GM19372 (cell line): Measurements from ENCODE around the gene USP35.

Source experiments
- ATAC-seq: cut with Tn5 transposase; IDR thresholded peaks from one replicate; pipeline ENCODE4 v1.9.1; 2021; ENCODE audit warnings: mild to moderate bottlenecking, low read depth, moderate library complexity; ENCODE audit not compliant: unreplicated experiment

USP35 gene, protein sequence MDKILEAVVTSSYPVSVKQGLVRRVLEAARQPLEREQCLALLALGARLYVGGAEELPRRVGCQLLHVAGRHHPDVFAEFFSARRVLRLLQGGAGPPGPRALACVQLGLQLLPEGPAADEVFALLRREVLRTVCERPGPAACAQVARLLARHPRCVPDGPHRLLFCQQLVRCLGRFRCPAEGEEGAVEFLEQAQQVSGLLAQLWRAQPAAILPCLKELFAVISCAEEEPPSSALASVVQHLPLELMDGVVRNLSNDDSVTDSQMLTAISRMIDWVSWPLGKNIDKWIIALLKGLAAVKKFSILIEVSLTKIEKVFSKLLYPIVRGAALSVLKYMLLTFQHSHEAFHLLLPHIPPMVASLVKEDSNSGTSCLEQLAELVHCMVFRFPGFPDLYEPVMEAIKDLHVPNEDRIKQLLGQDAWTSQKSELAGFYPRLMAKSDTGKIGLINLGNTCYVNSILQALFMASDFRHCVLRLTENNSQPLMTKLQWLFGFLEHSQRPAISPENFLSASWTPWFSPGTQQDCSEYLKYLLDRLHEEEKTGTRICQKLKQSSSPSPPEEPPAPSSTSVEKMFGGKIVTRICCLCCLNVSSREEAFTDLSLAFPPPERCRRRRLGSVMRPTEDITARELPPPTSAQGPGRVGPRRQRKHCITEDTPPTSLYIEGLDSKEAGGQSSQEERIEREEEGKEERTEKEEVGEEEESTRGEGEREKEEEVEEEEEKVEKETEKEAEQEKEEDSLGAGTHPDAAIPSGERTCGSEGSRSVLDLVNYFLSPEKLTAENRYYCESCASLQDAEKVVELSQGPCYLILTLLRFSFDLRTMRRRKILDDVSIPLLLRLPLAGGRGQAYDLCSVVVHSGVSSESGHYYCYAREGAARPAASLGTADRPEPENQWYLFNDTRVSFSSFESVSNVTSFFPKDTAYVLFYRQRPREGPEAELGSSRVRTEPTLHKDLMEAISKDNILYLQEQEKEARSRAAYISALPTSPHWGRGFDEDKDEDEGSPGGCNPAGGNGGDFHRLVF

DNA sequence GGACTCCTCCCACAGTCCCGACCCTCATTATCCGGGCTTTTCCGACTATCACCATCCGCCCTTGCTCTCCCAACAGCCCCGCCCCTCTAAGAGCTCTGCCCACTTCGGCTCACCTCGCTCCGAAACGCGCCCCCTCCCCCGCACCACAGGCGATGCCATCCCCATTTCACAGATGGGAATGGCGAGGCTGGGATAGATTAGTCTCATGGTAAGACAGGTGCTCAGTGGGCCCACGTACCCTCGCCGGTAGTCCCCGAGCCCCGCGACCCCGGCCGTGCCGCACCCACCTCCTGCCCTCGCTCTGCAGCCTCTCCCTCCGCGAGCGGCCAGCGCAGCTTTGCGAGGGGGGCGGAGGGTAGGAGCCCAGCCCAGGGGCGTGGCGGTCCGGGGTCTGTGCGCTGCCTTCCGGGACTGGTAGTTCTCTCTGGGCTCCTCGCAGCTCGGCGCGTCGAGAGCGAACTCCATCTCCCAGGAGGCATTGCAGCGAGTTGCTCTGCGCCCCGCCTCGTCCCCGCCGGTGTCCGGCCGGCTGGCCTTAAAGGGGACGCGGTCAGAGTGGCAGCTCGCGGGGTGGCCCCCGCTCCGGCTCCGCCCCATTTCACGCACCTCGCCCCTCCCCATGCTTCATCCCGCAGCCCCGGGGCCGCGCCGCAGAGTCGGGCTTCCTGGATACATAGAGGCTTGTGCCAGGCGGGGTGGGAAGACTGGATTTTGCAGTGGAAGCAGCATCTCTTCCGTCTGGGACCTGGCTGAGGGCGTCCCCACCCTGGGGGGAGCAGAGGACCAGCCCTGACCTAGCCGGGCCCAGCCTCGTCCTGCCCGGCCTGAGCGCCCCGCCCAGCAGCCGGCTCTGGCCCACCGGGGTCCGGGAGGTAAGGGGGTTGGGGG is at the start of gene USP35, which contains the start of gene KCTD21:
Gene USP35 (plus strand): TSS at position 634 of the 888 bp plus-strand sequence. CDS start 7,327 bp downstream, outside the sequence.
Gene KCTD21 (minus strand): TSS at position 341 of the 888 bp plus-strand sequence. CDS start 14,072 bp downstream, outside the sequence.
- ATAC-seq: peak; percentile 94

DNA sequence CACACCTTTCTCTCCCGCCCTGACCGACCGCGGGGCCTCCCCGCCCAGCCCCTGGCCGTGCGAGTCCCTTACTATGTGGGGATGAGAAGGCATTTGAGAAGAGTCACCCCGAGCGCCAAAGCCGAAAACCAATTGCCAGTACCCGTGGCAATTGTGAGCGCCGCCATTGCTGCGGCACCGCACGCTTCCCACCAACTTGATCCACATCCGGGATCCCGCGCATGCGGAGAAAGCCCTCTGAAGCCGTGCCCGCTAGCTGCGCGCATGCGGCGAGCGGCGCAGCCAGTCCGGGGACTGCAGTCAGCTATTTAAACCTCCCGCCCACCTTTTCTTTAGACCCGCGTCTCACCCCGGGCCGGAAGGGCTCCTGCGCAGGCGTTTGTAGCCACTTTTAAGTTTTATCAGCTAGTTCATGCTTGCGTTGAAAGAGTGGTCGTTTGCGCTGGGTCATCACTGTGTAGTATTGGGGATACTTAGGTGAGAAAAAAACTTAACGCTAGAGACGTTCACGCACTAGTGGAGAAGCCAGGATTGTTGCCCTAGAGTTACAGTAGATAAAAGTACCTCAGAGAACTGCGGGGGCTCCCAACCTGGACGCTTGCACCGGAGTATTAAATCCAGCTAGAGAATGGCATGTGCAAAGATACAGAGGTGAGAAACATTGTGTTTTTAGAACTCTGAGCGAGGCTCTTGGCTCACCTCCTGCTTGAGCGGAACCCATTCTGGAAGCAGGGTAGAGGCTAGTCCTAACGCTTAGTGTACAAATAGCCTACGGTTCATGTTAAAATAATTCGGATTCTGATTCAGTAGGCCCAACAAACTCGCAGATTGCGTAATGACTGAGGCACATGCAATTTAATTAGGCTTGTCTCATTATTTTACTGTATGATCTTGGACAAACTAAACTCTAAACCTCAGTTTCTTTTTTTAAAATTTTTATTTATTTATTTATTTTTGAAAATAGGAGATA is 49.0 kb upstream of the USP35 start, which contains the start of gene ALG8:
Gene ALG8 (minus strand): TSS at position 205 of the 970 bp plus-strand sequence. CDS start 38 bp downstream, at position 167.
- ATAC-seq: peak; percentile 94

DNA sequence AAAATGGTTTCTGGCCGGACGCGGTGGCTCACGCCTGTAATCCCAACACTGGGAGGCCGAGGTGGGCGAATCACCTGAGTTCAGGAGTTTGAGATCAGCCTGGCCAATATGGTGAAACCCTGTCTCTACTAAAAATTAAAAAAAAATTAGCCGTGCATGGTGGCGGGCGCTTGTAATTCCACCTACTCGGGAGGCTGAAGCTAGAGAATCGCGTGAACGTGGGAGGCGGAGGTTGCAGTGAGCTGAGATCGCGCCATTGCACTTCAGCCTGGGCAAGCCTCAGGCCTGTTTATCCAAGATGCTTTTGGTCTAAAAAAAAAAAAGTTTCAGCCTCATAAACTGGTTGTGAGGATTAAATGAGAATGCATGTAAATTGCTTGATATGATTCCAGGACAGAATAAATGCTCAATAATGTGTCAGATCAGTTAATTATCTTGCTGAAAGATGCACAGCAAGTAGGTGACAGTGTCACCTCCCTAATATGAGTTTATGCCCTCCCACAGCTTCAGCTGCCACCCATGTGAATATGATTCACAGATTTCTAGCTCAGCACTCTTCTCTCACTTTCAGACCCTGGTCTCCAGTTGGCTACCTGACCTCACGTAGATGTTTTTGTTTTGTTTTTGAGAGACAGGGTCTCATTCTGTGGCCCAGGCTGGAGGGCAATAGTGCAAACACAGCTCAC is 48.2 kb upstream of the USP35 start:
- ATAC-seq: no peak

DNA sequence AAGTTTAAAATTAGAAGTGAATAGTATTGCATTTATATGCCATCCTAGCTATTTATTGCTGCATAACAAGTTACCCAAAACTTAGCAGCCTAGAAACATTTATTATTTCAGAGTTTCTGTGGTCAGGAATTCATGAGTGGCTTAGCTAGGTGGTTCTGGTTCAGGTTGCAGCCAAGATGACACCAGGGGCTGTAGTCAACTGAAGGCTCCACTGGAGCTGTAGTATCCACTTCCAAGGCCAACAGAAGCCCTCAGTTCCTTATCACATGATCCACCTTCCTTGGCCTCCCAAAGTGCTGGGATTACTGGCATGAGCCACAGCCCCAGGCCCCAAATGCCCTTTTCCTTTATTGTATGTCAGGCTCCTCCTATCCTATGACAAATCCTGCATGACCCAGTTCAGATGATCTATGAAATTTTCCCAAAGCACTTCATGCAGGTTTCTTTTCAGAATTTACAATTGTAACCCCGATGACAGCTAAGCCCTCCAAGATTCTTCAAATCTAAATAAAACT is 43.2 kb upstream of the USP35 start:
- no peak for ATAC-seq

DNA sequence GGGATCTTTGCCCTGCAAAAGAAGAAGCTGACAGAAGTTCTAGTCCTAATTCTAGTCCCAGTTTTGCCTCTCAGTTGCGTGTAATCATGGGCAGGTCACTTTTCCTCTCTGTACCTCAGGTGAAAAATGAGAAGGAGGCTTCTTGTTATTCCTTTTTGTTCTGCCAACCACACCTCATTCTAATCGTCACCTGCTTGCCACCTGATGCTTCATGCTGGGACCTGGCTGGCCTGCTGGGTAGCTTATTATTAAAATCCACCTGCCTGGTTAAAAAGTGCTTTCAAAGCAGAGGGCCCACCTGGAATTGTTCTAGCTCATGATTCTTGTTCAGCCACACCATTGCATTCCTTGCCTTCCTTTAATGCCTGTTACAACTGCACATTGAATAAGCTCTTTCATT is 40.9 kb upstream of the USP35 start:
- no peak for ATAC-seq

DNA sequence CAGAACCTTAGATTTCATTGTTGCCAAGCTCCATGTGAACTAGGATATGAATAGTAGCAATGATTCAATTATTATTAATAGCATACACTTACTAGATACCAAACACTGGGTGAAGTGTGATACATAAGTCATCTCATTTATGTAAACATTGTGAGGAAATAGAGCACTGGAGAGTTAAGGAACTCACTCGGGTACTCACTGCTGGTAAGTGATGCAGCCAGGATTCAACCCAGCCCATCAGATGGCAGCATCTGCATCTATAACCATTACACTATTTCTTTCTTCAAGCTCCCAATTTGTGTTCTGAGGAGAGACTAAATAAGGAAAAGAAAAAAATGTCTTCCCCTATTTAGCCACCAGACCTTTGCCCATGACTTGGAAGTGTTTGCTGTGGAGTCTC is 39.1 kb upstream of the USP35 start:
- no peak for ATAC-seq

DNA sequence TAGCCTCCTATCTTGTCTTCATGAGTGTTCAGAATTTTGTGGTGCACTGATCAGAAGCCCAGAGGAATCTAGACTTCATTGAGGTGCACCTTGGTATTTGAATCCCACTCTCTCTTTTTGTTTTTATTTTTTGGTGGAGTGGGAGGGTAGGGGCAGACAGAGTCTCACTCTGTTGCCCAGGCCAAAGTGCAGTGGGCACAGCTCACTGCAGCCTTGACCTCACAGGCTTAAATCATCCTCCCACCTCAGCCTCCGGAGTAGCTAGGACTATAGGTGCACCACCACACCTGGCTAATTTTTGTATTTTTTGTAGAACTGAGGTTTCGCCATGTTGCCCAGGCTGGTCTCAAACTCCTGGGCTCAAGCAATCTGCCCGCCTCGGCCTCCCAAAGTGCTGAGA is 38.4 kb upstream of the USP35 start:
- no peak for ATAC-seq

DNA sequence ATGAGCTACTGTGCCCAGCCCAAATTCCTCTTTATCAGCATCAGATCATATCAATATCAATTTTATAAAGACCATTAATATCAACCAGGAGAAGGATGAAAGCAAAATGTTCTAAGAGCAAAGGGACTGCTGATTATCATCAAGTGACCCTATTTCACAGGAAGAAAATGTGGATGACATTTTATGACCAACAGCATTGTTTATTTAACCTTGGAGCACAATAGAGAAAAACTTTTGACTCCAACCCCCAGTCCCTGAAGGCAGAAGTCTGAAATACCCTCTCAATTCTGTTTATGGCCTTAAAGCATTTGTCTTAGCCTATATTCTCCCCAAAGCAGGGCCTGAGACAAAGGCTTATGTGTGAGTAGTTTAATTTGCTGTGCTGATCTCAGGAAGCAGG is 38.0 kb upstream of the USP35 start:
- ATAC-seq: no peak

DNA sequence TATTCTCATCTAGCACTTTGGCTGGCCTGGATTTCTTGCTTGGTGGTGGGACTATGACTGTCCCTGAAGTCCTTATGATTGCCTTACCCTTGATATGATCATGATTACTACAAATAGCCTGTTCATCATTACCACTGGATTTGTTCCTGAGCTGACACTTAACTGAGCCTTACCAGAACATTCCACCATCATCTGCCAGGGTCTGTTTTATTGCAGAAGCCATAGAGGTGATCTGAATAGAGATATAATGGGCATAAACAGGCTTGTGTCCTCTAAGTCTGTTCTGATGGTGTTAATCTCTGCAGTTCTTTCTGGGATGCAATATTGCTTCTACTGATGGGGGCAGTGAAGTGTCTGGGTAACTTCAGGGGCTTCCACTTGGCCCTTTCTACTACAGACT is 36.9 kb upstream of the USP35 start:
- no peak for ATAC-seq

DNA sequence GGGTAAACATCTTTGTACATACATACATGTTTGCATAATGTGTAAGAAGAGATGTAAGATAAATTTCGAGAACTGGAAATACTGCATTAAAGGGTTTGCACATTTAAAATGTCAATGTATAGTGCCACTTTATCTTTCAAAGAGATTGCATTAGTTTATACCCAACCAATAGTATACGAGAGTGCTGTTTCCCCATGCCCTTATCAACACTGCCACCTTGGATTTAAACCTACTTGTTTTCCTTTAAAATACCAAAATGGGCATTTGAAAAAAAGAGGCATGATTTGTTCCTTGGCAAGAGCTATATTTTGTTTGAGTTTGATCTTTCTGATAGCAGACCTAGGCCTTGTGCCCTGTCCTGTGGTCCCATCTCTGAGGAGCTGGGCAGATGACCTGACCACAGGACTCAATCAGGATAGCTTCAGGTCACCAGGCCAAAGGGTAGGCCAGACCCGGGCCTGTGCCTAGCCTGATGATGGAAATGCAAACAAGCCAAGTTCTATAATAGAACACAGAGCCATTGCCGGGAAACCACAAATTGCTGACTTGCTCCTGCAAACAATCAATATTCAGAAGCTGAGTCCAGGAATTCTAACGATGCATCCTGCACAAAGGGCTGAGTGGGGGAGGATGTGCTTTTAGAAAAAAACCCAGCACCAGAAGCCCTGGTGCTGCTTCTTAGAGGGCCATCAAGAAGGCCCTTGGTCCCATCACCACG is 32.4 kb upstream of the USP35 start:
- no peak for ATAC-seq

DNA sequence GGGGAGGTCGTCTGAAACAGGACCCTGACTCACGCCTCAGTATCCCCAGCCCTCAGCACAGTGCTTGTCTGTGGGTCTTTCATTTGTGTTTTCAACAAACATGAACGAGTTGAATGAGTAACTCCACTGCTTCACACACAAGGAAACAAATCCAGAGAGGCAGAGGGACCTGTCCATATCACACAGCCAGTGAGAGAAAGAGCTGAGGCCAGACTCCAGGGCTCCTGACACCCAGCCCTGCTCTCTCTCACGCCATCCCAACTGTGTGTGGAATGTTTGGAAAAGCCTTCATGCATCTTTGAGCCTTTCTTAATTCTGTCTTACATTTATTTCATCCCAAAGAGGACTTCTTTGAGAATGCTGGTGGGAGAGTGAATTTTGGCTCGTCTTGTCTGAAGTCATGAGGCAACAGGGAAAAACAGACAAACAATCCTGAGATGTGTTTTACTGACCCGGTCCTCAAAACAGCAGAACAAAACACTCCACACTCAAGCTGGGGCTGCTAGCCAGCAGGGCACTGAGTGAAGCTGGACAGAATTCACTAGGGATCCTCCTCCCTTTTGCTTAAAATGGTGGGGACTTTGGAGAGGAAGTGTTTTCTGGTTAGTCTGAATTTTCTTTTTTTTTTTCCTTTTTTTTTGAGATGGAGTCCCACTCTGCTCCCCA is 29.6 kb upstream of the USP35 start:
- no peak for ATAC-seq

DNA sequence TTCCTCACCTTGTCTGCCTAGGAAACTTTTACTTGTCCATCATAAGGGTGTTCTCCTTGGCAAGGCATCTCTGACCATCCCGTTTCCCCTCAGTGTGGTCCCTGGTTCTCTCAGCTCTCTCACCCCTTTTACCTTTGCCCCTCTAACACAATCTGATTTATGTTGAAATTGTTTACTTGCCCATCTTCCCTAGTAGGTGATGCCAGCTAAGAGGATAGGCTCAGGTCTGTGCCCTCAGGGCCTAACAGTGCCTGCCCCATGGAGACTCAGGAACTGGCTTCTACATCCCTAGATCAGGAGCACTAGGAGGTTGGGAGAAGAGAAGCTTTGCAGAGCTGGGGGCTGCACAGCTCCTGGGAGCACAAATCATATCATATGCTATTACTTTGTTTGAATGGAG is 28.2 kb upstream of the USP35 start:
- no peak for ATAC-seq

DNA sequence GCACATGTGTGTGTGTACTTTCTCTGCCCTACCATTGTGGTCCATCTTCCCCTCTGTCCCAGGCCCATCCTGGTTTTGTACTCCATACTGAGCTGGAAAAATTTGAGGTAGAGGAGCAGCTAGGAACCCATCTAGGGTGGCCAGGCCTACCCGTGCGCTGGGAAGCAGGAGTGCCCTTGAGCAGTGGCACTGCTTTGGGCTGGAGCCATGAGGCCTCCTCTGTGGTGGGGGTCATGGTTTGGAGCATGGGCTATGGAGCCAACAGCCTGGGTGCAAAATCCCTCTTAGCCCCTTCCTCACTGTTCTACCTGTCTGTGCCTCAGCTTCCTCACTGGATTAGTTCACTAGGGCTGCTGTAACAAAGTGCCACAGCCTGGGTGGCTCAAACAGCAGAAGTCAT is 27.4 kb upstream of the USP35 start:
- no peak for ATAC-seq

DNA sequence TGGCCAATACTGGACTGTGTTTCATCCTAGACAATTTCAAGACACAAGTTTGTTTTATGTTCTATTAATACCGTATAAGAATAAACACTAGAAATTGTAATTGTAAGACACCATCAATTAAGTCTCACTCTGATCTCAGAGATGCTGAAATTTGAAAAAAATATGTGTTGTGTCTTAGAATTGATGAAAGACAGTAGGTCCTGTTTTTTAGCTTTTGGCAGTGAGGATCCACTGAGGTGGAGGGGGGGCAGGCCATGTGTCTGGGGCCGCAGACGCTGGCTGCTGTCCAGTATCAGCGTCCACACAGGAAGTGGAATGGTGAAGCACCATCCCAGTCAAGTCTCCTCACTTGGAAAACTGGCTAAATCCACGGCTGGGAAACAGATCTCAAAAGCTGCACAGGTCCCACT is 26.8 kb upstream of the USP35 start:
- no peak for ATAC-seq

DNA sequence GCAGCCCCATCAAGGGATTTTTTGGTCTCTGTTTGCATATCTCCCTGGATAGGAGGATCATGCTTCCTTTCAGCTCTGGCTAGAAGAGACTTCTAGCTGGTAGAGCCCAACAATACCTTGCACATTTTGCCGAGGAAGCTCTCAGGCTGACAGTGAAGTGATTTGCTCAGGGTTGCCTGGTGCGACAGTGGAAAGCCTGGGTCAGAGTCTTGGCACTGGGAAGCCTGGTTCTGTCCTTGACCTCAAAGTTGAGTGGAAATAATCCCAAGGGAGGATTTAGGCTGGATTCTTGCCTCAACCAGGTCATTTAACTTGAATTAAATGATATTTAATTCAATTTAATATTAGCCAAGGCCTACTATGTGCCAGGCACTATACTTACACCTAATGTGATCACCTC is 24.9 kb upstream of the USP35 start:
- ATAC-seq: no peak

DNA sequence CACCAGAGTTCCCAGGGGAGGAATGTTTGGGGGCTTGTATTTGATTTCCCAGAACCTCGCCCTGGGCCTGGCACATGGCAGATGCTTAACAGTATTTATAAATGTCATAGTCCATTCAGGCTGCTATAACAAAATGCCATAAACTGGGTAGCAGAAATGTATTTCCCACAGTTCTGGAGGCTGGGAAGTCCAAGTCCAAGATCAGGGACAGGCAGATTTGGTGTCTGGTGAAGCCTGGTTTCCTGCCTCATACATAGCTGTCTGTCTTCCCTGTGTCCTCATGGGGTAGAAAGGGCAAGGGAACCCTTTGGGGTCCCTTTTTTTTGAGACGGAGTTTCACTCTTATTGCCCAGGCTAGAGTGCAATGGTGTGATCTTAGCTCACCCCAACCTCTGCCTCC is 24.2 kb upstream of the USP35 start:
- ATAC-seq: no peak

DNA sequence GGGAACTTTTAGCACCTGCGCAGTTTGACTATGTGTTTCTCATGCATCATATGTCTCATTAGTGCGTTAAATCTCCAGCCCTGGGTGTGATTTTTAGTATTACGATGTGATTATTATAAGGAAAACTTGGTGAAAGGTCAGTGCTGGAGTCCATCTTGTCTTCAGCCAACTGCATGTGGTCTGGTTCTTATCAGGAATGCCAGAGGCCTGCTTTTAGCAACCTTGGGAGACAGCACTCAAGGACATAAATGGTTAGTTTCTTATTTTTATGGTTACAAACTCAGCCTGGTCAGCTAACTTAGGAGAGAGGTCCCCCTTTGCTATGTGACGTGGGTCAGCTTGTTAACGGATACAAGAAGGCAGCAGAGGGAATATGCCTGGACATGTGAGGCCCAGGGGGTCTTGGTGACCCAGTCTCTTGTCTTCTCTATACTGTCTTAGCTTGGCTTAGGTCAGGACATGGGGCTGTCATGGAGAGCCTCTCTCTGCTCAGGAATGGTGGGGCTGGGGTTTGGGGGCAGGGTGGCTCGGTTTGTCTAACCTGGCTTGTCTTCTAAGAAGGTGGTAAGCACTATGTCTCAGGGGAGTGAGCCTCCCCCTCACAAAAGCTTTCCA is 21.8 kb upstream of the USP35 start:
- no peak for ATAC-seq
